ENCODE data around the gene DNAJC11.

The DNAJC11 gene

DNA sequence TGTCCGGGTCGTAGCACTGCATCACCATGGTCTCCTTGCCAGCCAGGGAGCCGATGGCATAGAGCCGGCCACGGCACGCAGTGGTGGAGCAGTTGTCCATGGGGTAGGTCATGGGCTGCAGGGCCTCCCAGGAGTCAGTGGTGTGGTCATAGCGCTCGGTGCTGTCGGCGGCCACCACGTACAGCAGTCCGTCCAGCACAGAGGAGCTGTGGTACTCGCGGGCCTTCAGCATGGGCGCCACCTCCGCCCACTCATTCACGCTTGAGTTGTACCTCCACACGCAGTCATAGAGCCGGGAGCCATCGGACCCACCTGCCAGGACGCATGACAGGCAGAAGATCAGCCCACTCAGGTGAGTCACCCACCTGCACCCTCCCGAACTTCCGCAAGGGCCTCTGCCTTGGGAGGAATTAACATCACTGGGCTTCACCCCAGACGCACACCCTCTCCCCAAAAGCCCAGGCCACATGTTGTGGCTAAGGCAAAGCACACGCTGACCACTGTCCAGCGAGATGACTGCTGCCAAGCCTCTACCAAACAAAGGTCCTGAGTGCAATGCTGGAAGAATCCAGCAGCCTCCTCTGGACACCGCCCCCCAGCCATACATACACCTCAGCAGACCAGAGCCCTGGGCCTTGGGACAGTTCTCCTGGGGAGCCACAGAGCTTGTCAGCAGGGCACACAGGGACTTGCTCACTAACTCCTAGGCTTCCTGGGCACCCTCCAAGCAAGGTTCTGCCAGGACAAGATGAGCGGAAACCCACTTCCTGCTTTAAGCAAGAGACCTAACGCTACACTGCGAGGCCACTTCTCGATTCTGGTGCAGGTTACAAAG lies 102.3 kb downstream of the DNAJC11 start:
- no peak for DNase-seq (ENCODE audit: low spot score)

GRCh38 chr1:6597777-6598131 lies 103.9 kb downstream of the DNAJC11 start:
- no peak for DNase-seq (ENCODE audit: low spot score)

DNA sequence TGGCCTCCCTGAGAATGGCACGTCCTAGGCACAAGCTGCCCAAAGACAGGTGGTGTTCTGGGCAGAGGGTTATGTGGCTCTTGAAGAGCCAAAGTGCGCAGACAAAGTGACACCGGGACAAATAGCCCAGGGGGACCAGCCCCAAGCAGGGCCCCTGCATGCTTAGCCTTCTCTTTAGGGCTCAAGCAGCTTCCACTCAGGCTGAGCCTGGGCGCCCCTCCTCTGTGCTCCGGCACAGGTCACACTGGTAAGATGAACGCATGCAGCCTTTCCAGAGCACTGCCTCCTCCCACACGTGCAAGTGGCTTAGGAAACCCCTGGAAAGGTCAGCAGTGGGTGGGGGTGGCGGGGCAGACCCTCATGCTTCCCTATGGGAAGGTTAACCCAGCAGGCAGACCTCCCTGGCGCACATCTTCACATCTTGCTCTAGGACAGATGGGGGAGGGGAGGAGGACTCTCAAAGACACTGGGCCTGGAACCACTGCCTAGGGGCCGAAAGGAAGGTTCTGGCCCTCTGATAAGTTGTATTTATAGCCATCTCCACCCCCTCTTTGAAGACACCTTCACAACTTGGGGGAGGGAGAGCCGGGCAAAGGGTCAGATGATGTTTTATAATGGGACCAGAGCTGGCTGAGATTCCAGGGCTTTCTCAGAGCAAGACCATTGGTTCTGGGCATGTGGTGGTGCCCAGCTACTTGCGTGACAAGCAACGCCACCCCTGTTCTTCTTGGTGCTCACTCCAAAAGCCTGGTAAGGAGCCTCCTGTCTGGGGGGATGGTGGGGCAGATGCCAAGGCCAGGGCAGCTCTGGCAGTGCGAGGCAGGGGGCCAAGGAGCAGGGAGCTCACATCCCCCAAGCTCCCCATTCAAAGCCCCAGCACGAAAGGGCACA lies 104.5 kb downstream of the DNAJC11 start:
- no peak for DNase-seq (ENCODE audit: low spot score)

GRCh38 chr1:6596351-6596750 lies 105.3 kb downstream of the DNAJC11 start:
- no peak for DNase-seq (ENCODE audit: low spot score)

DNA sequence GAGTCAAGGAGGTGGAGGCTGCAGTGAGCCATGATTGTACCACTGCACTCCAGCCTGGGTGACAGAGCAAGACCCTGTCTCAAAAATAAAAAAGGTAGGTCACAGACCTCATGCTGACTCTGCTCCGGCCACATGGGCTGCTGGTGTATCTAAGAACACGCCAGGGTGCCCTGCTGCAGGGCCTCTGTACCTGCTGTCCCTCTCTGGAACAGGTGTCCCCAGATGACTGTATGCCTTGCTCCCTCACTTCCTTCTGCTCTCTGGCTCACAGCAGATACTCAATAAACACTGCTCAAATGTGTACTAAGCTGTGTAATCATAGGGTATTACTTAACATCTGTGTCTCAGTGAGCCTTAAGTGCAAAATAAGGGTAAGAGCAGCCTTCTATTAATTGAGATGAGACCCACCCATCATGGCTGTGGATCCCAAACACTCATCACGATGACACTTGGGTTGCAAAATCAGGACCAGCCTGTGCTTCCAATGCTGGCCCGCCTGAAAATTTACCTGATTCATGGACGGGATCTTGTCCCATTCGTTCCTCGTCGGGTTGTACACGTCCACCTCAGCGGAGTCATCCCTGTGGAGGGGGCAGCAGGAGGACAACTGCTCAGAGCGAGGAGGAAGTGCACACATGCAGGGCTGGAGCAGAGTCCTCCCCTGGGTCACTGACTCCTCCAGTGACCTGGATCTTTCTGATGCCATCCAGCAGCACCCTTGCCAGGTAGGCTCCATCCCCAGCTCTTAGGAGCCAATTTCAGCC lies 106.5 kb downstream of the DNAJC11 start:
- no peak for DNase-seq (ENCODE audit: low spot score)

- no peak for DNase-seq (ENCODE audit: low spot score)
These were observed 107.8 kb downstream of the DNAJC11 start for GRCh38 chr1:6593810-6594209.

- DNase-seq (ENCODE audit: low spot score) = no peak
These were observed 108.6 kb downstream of the DNAJC11 start for GRCh38 chr1:6592865-6593593.

GRCh38 chr1:6592441-6592840 lies 109.2 kb downstream of the DNAJC11 start:
- DNase-seq (ENCODE audit: low spot score) = no peak

DNA sequence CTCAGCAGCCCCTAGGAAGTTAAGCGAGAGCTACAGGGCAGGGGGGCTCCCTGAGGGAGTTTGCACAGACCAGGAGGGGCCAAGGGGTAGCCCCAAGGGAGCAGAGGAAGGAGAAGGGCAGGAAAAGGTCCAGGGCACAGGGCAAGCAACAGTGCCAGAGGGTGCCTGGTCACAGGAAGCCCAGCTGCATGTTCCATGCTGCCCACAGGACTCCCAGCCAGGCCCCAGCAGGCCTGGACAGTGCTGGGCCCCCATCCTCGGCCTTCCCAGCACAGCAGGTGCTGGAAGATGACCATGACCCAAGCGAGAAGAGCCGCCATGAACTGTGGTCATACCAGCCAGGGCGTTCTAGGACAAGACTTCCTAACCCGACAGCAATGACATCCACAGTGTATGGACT lies 110.0 kb downstream of the DNAJC11 start:
- no peak for DNase-seq (ENCODE audit: low spot score)

DNA sequence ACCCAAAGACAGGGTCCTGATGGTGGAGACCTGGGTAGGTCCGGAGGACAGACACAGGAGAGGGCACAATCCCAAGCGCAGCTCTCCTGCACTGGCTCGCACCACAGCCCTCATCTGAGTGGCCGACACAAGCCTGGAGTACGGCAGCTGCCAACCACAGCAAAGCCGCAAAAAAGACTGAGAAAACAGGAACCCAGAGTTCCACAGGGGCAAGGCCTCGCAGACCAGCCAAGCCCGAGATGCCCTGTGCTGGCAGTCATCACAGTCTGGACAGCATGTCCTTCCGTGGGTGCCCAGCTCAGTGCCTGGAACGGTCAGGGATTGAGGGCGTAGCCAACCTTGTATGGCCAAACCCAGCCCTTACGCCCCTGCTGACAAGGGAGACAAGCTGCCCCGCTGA lies 110.4 kb downstream of the DNAJC11 start:
- DNase-seq (ENCODE audit: low spot score) = no peak

- DNase-seq (ENCODE audit: low spot score) = no peak
These were observed 111.6 kb downstream of the DNAJC11 start for GRCh38 chr1:6590046-6590445.

- DNase-seq (ENCODE audit: low spot score) = no peak
These were observed 112.6 kb downstream of the DNAJC11 start for GRCh38 chr1:6588893-6589520.

DNA sequence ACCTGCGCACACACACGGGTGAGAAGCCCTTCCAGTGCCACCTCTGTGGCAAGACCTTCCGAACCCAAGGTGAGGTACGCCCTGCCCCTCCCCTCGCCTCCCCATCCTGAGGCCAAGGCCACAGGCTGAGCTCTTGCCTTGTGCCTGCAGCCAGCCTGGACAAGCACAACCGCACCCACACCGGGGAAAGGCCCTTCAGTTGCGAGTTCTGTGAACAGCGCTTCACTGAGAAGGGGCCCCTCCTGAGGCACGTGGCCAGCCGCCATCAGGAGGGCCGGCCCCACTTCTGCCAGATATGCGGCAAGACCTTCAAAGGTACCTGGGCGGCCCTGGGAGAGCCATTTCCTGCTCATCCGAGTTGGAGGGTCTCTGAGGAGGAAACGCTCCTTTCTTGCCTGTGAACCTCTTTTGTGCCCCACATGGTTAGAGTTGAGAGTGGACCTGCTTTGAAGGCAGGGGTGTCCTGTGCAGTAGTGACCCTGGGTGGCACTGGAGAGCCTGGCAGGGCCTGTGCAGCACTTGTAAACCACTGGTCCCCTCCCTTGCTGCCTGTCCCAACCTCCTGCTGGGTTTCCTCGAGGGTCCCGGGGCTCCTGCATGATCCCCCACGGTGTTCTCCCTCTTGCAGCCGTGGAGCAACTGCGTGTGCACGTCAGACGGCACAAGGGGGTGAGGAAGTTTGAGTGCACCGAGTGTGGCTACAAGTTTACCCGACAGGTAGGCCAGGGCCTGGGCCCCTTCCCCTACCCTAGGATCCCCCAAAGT lies 113.3 kb downstream of the DNAJC11 start:
- DNase-seq (ENCODE audit: low spot score) = no peak

GRCh38 chr1:6587261-6588005 lies 114.2 kb downstream of the DNAJC11 start:
- DNase-seq (ENCODE audit: low spot score) = no peak

- DNase-seq (ENCODE audit: low spot score) = no peak
These were observed 115.2 kb downstream of the DNAJC11 start for GRCh38 chr1:6586404-6586816.

DNA sequence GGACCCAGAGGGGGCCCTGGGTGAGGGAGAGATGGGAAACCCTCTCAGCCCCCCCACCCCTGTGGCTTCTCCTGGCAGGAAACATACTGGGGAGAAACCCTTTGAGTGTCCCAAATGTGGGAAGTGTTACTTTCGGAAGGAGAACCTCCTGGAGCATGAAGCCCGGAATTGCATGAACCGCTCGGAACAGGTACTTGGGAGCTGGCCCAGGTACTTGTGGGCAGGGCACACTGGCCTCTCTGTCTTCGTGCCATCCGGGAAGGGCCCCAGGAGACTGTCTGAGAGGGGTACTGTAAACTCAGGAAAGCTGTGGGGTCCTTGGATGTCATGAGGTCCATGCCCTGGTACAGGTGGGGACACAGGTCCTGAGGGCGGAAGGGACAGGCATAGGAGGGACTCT lies 115.8 kb downstream of the DNAJC11 start:
- no peak for DNase-seq (ENCODE audit: low spot score)

- DNase-seq (ENCODE audit: low spot score) = no peak
These were observed 116.4 kb downstream of the DNAJC11 start for GRCh38 chr1:6585081-6585722.

All from D341Med (cell line).